GM19455 (cell line): ENCODE measurements around the gene DNAI4.
"Not testable (repeated sequence)": the region's sequence is repeated elsewhere in the genome, so short reads cannot be mapped to it uniquely, and the experiment has no call there.

Experiments used
- ATAC-seq: cut with Tn5 transposase; IDR thresholded peaks from one replicate; pipeline ENCODE4 v1.9.1; 2021; ENCODE audit not compliant: unreplicated experiment

The DNAI4 gene

DNA sequence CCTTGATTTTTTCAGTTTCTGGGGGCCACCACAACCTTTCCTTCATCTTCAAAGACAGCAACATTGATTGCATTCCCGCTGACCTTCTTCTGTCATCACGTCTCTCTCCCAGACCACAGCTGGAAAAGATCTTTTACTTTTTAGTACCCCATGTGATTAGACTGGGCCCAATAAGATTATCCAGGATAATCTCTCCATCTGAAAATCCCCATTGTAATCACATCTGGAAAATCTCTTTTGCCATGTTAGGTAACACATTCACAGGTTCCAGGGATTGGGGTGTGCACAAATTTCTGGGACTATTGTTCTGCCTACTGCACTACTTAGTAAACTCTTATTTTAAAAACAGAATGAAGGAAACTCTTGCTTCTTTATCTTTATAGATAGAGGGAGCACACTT, 76.5 kb downstream of the DNAI4 start:
- ATAC-seq: no peak

DNA sequence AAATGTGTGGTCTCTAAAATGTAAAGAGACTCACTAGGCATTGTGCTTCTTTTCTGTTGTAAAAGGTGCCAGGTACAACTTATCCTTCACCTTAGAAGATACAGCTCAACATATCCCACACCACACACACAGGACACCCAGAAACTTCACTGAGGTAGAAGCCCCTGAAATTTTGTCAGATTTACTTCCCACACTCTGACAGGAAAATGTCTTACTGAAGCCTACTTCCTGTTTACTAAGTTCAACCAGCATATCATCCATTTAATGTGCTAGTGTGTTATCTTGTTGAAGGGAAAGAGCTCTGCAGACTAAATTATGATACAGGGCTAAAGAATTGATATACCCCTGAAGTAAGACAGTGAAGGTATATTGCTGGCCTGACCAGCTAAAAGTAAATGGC, 83.7 kb downstream of the DNAI4 start:
- ATAC-seq: no peak

DNA sequence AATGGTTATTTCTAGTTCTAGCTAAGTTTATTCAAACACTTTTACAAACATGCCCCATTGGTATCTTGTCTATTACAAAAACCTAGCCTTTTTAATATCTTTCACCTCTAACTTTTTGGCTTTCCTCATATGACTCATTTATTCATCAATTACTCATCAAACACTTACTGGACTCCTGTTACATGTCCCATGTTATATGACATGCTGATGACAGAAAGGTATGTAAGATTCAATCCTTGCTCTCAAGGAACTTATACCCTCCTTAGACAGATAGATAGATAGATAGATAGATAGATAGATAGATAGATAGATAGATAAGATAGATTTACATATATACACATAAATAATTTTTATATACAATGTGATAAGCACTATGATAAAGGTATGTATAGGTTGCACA, 89.7 kb downstream of the DNAI4 start:
- ATAC-seq: no peak

DNA sequence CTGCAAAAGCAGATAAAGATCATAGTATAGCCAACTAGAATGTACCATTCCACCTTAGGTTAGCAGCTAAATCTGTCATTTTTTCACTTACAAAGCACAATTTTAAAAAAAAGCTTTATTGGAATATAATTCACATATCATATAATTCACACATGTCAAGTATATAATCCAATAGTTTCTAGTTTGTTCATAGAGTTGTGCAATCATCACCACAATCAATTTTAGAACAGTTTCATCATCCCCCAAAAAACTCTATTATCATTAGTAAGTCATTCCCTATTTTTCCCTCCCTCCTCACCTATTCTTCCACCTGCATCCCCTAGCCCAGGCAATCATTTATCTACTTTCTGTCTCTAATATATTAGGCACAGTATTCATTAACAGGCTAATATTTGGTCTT, 91.5 kb downstream of the DNAI4 start:
- ATAC-seq: no peak

DNA sequence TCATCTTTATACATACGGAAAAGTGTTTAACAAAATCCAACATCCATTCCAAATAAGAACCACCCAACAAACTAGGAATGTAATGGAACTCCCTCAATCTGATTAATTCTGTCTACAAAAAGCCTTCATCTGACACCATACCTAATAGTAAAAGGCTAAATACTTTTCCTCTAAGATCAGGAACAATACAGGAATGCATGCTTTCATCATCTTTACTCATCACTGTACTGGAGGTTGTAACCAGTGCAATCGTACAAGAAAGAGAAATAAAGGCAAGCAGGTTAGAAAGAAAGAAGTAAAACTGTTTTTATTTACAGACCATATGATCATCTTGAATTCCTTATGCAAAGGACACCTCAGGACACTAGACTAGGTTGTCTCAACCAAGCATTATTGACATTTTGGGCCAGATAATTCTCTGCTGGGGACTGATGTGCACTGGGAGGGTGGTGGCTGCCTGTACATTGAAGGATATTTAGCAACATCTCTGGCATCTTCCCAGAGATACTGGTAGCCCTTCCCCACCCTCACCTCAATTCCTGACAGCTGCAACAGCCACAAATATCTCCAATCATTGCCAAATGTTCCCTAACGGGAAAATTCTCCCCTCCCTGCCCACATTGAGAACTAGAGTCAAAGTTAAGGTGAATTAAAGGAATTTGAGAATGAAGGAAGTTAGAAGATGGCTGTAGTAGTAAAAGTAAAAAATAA, 93.0 kb downstream of the DNAI4 start:
- ATAC-seq: no peak

DNA sequence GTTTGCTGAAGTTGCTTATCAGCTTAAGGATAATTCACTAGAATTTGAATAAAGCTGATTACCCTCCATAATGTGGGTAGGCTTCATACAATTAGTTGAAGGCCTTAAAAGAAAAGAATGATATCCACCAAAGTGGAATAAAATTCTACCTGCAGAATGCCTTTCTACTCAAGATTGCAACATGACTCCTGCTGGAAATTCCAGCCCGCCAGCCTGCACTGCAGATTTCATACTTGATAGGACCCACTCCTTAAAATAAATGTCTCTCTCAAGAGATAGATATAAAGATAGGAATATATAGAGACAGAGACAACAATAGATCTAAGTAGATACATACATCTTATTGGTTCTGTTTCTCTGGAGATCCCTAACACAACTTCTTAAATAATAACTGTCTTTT, 99.9 kb downstream of the DNAI4 start:
- ATAC-seq: no peak

DNA sequence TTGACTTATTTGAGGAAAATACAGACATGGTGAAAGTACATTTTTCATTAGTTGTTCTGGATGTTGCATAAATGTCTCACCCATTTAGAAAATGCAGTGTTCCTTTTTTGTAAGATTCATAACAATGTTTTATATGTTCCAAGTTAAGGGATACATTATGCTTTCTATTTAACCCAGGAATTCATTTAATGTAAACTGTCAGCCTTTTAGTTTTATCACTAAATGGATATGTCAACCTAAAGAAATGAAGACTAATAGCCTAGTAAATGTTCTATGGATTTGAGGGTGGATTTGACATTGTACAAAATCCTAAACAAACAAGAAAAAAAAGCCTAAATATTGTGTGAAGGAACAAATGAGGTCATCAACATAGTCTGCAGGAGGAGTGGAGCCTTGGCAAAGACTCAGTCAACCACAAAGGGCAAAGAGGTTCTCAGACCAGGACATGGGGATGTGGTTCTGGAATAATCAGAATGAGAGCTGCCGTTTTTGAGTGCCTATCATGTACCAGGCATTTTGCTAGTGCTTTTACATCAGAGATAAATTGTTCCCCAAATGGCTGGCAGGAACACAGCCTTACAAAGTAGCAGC, 114.8 kb downstream of the DNAI4 start:
- no peak for ATAC-seq

DNA sequence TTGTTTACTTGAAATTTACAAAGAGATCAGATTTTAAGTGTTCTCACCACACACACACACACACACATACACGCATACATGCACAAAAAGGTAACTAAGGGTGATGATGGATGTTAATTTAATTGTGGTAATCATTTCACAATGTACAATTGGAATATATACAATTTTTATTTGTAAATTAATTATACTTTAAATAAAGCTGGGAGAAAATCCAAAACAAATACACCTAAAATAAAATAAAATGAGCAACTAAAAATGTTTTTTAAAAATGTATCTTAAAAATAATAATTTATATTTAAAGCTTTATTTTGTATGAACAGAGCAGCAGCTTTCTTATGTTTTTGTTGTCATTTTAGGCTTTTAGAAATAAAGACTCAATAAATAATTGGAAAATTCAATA, 115.4 kb downstream of the DNAI4 start:
- no peak for ATAC-seq

DNA sequence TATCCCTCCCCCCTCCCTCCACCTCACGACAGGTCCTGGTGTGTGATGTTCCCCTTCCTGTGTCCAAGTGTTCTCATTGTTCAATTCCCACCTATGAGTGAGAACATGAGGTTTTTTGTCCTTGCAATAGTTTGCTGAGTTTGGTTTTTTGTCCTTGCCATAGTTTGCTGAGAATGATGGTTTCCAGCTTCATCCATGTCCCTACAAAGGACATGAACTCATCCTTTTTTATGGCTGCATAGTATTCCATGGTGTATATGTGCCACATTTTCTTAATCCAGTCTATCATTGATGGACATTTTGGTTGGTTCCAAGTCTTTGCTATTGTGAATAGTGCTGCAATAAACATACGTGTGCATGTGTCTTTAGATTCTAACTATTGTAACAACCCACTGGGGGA, 128.8 kb downstream of the DNAI4 start:
- not testable (repeated sequence) for ATAC-seq

DNA sequence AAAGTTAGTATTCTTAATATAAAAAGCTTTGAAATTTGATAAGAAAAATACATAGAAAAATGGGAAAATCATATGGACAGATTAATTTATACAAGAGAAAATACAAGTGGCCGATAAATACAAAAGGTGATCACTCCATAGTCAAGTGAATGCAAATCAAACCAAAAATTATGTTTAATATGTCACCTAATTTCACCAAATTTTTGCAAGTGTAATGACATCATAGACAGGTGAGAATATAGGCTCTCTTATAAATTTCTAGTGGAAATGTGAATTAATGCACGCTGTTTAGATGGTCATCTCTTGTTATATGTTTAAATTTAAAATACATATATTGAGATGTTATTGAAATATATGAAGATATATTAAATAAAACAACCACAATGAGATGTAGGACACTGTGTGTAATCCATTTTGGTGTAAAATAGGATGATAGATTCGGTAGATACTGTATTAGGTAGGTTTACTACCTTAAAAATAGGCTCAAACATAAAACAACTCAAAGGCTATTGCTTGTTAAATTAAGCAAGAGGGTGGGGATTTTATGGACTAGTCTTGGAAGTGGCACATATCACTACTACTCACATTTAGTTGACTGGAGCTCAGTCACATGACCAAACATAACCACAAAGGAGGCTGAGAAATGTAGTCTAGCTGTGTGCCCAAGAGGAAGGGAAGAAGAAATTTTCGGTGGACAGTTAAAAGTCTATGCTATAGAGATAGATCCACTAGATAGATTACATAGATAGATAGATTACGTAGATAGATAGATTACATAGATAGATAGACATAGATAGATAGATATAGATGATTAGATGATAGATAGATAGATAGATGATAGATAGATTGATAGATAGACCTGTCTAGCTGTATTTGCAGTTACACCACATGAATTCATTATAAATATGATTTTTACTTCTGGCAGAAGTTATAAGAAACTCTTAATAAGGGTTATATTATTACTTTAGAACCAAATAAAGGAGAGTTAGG, 132.7 kb downstream of the DNAI4 start:
- no peak for ATAC-seq

DNA sequence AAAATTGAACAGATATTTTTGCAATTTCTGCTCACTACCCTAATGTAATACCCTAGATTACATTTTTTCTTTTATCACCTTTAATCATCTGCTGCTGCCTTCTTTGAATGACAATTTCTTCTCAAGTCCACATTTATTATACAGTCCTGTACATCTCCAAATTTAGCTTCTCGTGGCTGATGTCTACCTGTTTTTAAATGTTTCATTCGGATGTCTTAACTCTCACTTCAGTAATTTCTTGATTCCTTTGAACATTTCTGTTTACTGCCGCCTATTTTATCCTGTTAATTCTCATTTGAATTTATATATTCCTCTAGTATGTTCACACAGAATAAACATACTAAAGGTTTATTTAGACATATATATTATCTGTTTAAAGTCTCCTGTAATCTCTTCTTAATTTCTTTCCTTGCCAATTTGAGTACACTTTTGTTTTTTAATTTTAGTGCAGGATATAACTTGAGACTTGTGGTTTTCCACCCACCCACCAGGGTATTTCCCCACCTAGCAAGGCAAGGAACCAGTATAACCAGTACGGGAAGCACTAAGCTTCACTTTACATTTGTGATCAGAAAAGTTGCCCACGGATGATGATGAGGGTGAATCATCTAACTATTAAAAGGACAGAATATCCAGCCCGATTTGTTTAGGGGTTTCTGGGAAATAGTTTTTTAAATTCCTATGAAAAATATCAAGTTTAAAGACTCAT, 136.3 kb downstream of the DNAI4 start:
- ATAC-seq: peak; percentile 61

DNA sequence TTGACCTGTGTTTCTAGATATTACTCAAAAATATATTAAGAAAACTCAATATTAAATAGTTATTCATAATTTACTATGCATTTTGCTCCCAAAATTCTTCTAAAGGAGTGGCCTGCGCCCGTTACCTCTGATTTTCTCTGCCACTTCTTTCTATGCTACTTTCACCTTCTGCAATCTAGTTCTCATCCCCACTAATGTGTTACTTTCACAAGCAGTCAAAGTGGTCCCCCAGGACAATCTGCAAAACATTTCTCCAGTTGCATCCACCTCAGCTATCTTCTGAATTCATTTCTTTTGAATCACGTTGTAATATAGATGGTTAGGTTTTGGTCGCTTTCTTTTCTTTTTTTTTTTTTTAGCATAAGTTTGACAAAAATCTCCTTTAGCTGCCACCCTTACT, 137.0 kb downstream of the DNAI4 start:
- no peak for ATAC-seq

DNA sequence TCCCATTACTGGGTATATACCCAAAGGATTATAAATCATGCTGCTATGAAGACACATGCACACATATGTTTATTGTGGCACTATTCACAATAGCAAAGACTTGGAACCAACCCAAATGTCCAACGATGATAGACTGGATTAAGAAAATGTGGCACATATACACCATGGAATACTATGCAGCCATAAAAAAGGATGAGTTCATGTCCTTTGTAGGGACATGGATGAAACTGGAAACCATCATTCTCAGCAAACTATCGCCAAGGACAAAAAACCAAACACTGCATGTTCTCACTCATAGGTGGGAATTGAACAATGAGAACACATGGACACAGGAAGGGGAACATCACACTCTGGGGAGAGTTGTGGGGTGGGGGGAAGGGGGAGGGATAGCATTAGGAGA, 138.9 kb downstream of the DNAI4 start:
- ATAC-seq: not testable (repeated sequence)

DNA sequence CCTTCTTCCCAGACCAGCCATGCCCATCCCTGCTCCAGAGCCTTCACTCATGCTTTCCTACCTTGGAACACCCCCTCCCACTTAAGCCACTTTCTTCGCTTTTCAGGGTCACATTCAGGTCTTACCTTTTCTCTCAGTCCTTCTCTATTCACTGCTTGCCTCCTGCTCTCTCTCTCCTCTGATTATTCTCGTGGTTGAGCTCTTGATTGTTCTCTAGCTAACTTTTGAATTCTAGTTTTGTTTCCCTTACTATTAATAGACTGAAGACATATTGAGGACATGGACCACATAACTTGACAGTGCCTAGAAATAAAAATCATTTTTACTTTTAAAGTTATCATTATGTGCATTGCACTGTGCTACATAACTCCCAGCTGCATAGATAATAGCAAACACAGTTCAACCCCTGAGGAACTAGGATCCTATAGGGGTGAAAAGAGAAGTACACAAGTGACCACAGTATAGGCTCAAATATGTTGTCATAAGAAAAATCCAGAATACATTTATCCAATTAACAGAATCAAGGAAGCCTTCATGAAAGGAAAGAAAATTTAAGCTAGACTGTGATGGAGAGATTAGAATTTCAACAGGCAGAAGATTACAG, 145.1 kb downstream of the DNAI4 start:
- no peak for ATAC-seq

DNA sequence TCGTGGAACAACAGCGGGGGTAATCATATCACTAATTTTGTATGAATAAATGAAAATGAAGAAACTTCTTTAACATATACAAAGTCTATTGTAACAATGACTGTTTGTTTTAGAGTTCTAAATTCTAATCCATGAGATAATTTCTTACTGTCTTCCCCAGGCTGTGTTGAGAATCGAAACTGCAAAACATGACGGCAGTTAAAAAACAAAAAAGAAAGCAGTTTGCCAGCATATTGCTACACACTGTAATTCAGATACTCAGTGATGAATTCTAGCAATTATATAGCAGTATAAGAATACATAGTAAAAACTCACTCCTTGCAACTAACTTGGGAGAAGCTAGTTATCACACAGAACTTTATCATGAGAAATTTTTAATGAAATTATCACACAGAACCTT, 145.7 kb downstream of the DNAI4 start:
- ATAC-seq: no peak

DNA sequence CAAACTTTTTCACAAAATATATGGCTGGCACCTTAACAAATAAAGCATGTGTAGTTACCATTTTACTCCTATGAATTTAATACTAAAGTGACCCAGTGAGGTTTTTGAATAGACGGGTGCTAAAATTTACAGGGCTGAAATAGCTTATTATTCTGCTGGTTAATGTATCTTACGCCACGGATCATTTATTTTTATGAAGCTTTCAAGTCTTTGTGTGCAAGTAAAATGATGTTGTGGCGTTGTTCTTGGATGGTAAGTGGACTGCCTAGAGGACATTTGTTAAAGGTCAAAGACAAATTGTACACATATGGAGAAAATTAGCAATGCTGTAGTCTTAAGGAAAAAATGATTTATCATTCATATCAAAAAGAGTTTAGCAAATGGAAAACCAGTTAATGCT, 146.4 kb downstream of the DNAI4 start:
- ATAC-seq: no peak

DNA sequence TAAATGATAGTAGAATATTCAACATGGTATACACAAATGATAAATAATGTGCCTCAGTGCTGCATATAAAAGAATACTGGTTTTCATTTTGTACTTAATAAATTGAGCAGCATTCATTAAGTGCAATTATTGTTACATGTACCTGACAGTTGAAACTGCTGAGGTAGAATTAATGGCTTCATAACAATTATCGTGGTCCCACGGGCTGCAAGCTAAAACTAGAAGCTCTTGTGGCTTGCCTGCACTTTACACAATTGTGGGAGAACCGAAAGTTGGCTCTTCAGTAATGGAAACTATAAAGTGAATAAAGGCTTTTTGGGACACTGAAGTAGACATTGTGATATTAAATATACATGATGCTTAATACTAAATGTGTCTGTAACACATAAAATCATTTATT, 146.8 kb downstream of the DNAI4 start:
- no peak for ATAC-seq

DNA sequence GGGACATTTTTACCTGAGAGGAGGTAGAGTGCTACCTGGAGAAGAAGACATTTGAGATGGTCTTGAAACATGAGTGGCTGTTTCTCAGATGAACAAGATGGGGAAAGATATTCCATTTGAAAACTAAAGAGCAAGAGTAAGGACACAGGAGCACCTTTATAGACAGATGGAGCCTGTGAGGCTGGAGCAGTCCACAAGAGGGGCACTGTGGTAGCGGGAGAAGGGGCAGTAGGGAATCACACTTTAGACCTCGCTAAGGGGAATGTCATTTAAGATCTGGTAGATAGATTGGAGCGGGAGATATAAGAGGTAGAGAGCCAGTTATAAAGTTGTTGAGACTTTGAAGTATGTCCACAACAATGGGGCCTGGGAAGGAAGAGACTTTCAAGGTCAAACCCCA, 149.0 kb downstream of the DNAI4 start:
- no peak for ATAC-seq

DNA sequence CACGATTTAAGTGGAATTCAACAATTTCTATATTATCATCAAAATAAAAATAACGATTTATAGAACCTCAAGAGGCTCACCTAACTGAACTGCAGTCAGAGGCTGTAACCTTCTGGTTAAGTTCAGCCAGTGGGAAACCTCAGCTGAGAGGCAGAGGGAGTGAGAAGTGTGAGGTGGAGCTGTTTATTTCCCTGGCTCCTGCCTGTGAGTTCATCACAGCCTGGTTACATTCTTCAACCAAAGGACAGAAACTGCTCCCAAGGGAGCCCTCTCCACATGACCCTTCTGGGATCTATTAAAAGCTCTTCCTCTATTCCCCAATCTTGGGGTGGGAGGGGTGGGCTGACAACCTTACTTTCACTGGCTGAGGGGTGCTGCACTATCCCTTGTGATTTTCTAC, 150.2 kb downstream of the DNAI4 start:
- ATAC-seq: no peak

DNA sequence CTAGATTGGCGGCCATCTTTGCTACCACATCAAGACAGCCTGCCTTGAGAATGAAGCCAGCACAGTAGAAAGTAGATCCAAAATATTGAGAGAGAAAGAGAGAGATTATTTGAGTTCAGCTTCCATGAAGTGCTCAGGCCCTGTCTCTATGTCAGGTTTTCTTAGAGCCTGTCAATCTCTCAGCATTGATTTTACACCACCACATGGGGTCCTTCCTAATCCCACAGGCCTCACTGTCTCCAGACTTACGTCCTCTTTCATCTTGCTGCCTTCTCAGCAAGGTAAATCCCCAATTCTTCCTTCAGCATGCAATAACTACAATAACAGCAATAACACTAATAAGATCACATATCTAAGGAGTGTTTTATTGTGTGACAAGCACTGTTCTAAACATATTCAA, 151.4 kb downstream of the DNAI4 start:
- no peak for ATAC-seq

DNA sequence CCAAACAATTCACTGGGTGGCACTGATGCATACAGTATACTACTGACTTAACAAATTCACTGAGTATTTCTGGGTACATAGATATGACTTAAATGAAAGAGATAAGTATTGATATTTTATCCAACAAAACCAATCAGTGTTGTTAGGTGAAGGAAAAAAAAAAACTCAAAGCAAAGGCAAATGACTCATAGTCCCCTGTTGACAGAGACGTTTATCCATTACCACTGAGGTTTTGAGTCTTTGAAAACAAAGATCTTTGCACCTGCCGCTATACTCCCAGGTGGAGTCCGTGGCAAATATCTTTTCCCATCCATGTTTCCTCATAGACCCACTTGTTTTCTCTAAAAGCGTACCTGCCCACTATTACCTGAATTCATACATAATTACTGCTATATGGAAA, 154.0 kb downstream of the DNAI4 start:
- ATAC-seq: no peak
